GM12878 (cell line): ENCODE data around the gene USP34.

Source experiments
- ATF7 ChIP-seq: fragments of 450-650 bp; IDR thresholded peaks from 2 replicates; pipeline ENCODE4 v1.6.1; 2016; ENCODE audit warnings: low read depth, mild to moderate bottlenecking
- BCL11A ChIP-seq: IDR thresholded peaks from 2 replicates; pipeline ENCODE4 v1.6.1; 2011; ENCODE audit warnings: low read depth, low read length
- CREM ChIP-seq: IDR thresholded peaks from 2 replicates; pipeline ENCODE4 v1.6.1; 2014; ENCODE audit warnings: antibody characterized with exemption, low read depth
- CTCF ChIP-seq, 3 experiments: IDR thresholded peaks in 2 of 3; conservative IDR thresholded peaks in 1 of 3; 2 replicates each; pipeline ENCODE4 v1.5.1; 2011; ENCODE audit warnings: low read depth in 3 of 3, low read length in 3 of 3, mild to moderate bottlenecking in 3 of 3, control low read depth in 2 of 3, moderate library complexity in 2 of 3, inconsistent platforms in 1 of 3, mixed read lengths in 1 of 3; ENCODE audit not compliant: control insufficient read depth in 2 of 3, insufficient read depth in 1 of 3; ENCODE audit errors: extremely low read depth in 1 of 3
- GABPA ChIP-seq: IDR thresholded peaks from 2 replicates; pipeline ENCODE4 v1.6.1; 2014; ENCODE audit warnings: antibody characterized with exemption, low read depth, mild to moderate bottlenecking, inconsistent platforms
- IKZF2 ChIP-seq, 2 experiments: fragments of 450-650 bp; IDR thresholded peaks; 2 replicates each; pipeline ENCODE4 v1.6.1; 2017; ENCODE audit warnings: mild to moderate bottlenecking in 2 of 2, moderate library complexity in 2 of 2
- NBN ChIP-seq: fragments of 450-650 bp; IDR thresholded peaks from 2 replicates; pipeline ENCODE4 v1.6.1; 2016
- NFYA ChIP-seq: IDR thresholded peaks from 2 replicates; pipeline ENCODE4 v1.6.1; 2011; ENCODE audit warnings: low read depth, mild to moderate bottlenecking, low read length, improper control_type of control experiment, borderline replicate concordance
- POLR2A ChIP-seq: IDR thresholded peaks from 2 replicates; pipeline ENCODE4 v1.6.1; 2011; ENCODE audit warnings: low read depth, mild to moderate bottlenecking, low read length
- SP1 ChIP-seq: IDR thresholded peaks from one replicate; pipeline ENCODE4 v1.6.1; 2011; ENCODE audit warnings: low read depth, low read length
- SREBF2 ChIP-seq: IDR thresholded peaks from 2 replicates; pipeline ENCODE4 v1.6.1; 2012; ENCODE audit warnings: mild to moderate bottlenecking, low read length

GRCh38 chr2:61419129-61419528 lies 51.8 kb downstream of the USP34 start:
- TF ChIP-seq POLR2A, result no peak
- no peak for TF ChIP-seq NFYA
- no peak for TF ChIP-seq GABPA
- no peak for TF ChIP-seq SREBF2
- no peak for TF ChIP-seq CTCF (IDR thresholded peaks at IDR 0.05 in 2 of 3, conservative IDR thresholded peaks at IDR 0.05 in 1 of 3; ENCODE audit: control insufficient read depth in 2 of 3, extremely low read depth in 1 of 3, insufficient read depth in 1 of 3, low read depth in 3 of 3, low read length in 3 of 3)
- TF ChIP-seq CREM, result no peak
- TF ChIP-seq SP1, result no peak
- TF ChIP-seq NBN, result no peak; the same call in 1 of the 2 replicates
- TF ChIP-seq ATF7, result no peak
- no peak for TF ChIP-seq BCL11A
- no peak; a peak in 1 of 4 replicates for TF ChIP-seq IKZF2 (IDR thresholded peaks at IDR 0.05)
